A673 (cell line): ENCODE data around the gene CDA. TPM values are rescaled to one million over a fixed set of nuclear protein-coding genes. Genes with fewer than 3 reads are reported as not detected.

ENCODE experiments used
- BruUV-seq: library from RNA; stranded (reverse); fragments of 400-500 nt; replicated peaks from 2 replicates; lab custom pipeline; 2021; lab: Mats Ljungman, UMichigan
- CTCF ChIA-PET: fragments of 300-600 bp; sonication (Branson Sonifier 250); formaldehyde crosslinking; loops from one replicate; lab custom pipeline; 2022; ENCODE audit warnings: antibody characterized with exemption; lab: Charles Lee
- POLR2A ChIA-PET: fragments of 300-600 bp; sonication (Branson Sonifier 250); formaldehyde crosslinking; loops from one replicate; lab custom pipeline; 2022; ENCODE audit warnings: antibody characterized with exemption; ENCODE audit not compliant: low non-redundant PET; lab: Charles Lee
- DNase-seq: peaks from one replicate; pipeline ENCODE4 v3.0.0-alpha.2; 2015; ENCODE audit warnings: low spot score
- H3K27ac ChIP-seq: fragments of 200-600 bp; sonication (generic); 2 replicates; pipeline ENCODE4 v1.5.1; 2016; ENCODE audit warnings: mixed run types, low read depth, mild to moderate bottlenecking, mixed read lengths, antibody characterized with exemption, low read length; ENCODE audit not compliant: poor library complexity, severe bottlenecking
- H3K27me3 ChIP-seq: fragments of 200-600 bp; sonication (generic); replicated peaks from 2 replicates; pipeline ENCODE4 v1.6.1; 2017; ENCODE audit warnings: mixed run types, low read depth, mild to moderate bottlenecking, mixed read lengths, antibody characterized with exemption, low read length; ENCODE audit not compliant: insufficient read depth, poor library complexity
- H3K36me3 ChIP-seq: fragments of 200-600 bp; sonication (generic); 2 replicates; pipeline ENCODE4 v1.6.1; 2016; ENCODE audit warnings: mixed run types, mild to moderate bottlenecking, mixed read lengths, antibody characterized with exemption, low read length; ENCODE audit not compliant: insufficient read depth, poor library complexity, severe bottlenecking
- H3K4me1 ChIP-seq: fragments of 200-600 bp; sonication (generic); 2 replicates; pipeline ENCODE4 v1.6.1; 2017; ENCODE audit warnings: mixed run types, mild to moderate bottlenecking, mixed read lengths, antibody characterized with exemption, low read length; ENCODE audit not compliant: insufficient read depth, poor library complexity, severe bottlenecking
- H3K4me3 ChIP-seq: fragments of 200-600 bp; sonication (generic); 2 replicates; pipeline ENCODE4 v1.5.1; 2016; ENCODE audit warnings: low read depth, mixed run types, mild to moderate bottlenecking, mixed read lengths, low read length; ENCODE audit not compliant: poor library complexity, severe bottlenecking
- H3K9me3 ChIP-seq: fragments of 200-600 bp; sonication (generic); 2 replicates; pipeline ENCODE4 v1.6.1; 2016; ENCODE audit warnings: mixed run types, low read depth, mild to moderate bottlenecking, mixed read lengths, antibody characterized with exemption, low read length; ENCODE audit not compliant: poor library complexity, severe bottlenecking
- CTCF ChIP-seq: fragments of 300-800, 200-600 bp; sonication (generic); conservative IDR thresholded peaks from 2 replicates; pipeline ENCODE4 v1.5.1; 2017; ENCODE audit warnings: low read depth, mild to moderate bottlenecking, antibody characterized with exemption, low read length, moderate library complexity, mixed read lengths
- EZH2 ChIP-seq: fragments of 200-600 bp; sonication (generic); IDR thresholded peaks from 2 replicates; pipeline ENCODE4 v1.6.1; 2017; ENCODE audit warnings: borderline replicate concordance, low read depth, mild to moderate bottlenecking, mixed read lengths, antibody characterized with exemption, low read length; ENCODE audit not compliant: poor library complexity, severe bottlenecking
- intact Hi-C: fragments of 100-400 bp; cut with micrococcal nuclease; formaldehyde crosslinking; loops from one replicate; pipeline ENCODE4 v1.10.0; 2022; ENCODE audit not compliant: unreplicated experiment
- total RNA-seq: library from RNA; stranded (reverse); gene quantifications from 2 replicates; pipeline ENCODE4 v1.2.3, GENCODE V29; 2021

Gene CDA
- total RNA-seq, 1 experiment from 2014 or later, result not detected

DNA sequence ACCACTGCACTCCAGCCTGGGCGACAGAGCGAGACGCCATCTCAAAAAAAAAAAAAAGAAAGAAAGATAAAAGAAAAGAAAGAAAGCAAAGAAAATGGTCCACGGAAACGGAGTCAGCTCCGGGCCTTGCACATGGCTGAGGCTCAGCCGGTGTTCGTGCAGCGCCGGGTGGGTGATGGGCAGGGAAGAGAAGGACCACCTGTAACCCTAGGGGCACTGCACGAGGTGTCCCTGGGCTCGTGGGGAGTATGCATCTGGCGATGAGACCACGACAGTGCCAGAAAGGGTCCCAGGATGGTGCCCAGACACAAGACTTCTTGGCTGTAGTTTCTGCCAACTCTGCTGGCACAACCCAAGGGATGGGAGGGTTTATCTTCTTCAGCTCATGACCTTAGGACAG is 5.8 kb downstream of the CDA start:
- TF ChIP-seq EZH2 (no peak), CTCF (no peak)
- no peaks in the 10 kb centered on the region for H3K27me3 ChIP-seq
- no TSS peak for BruUV-seq
- no peaks in the 10 kb centered on the region for H3K9me3 ChIP-seq
- CTCF ChIA-PET, result no interaction called here
- H3K36me3 ChIP-seq, result no peaks in the 10 kb centered on the region
- no peak overlapping the region for H3K27ac ChIP-seq
- DNase-seq, result no peak
- intact Hi-C loops, result no loop called here
- POLR2A ChIA-PET, result no interaction called here
- peaks cover 11% of the 10 kb centered on the region for H3K4me1 ChIP-seq
- H3K4me3 ChIP-seq, result no peak overlapping the region

DNA sequence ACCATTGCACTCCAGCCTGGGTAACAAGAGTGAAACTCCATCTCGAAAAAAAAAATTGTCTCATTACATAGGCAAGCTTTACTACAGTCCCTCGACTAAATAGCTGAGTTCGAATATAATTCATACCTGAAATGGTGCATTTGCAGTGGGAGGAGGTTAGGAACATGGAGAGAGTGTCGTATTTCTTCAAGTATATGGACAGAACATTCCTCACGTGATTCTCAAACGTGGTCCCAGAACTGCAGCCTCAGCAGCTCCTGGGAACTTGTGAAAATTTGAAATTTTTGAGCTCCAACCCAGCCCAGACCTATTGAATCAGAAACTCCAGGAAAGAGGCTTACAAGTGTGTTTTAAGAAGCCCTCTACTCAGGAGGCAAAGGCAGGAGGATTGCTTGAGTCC is 7.2 kb downstream of the CDA start:
- Histone ChIP-seq H3K4me3 (no peak overlapping the region), H3K36me3 (no peaks in the 10 kb centered on the region), H3K9me3 (no peaks in the 10 kb centered on the region), H3K4me1 (no peaks in the 10 kb centered on the region), H3K27me3 (no peaks in the 10 kb centered on the region), H3K27ac (no peak overlapping the region)
- no peak for DNase-seq
- CTCF ChIA-PET, result no interaction called here
- TF ChIP-seq CTCF (no peak), EZH2 (no peak)
- intact Hi-C loops, result no loop called here
- BruUV-seq, result no TSS peak
- POLR2A ChIA-PET, result no interaction called here

GRCh38 chr1:20597650-20598049 is 8.8 kb downstream of the CDA start:
- POLR2A ChIA-PET, result no interaction called here
- H3K36me3 ChIP-seq, result no peaks in the 10 kb centered on the region
- H3K4me1 ChIP-seq, result no peaks in the 10 kb centered on the region
- CTCF ChIA-PET, result no interaction called here
- no peak for DNase-seq
- TF ChIP-seq CTCF (no peak), EZH2 (no peak)
- H3K27ac ChIP-seq, result no peak overlapping the region
- intact Hi-C loops, result no loop called here
- no TSS peak for BruUV-seq
- no peak overlapping the region for H3K4me3 ChIP-seq
- H3K27me3 ChIP-seq, result no peaks in the 10 kb centered on the region
- H3K9me3 ChIP-seq, result no peaks in the 10 kb centered on the region
